Measurements from ENCODE around the gene SEMA4D.
A peak's percentile ranks its signal among the peaks of the same experiment; 100 is the strongest.

SEMA4D gene

GRCh38 chr9:89500008-89500407, 2.1 kb upstream of the SEMA4D start:
- no peak for DNase-seq

- DNase-seq, result no peak
These were observed 1.1 kb upstream of the SEMA4D start for GRCh38 chr9:89498852-89499480.

- DNase-seq, result no peak
These were observed 503 bp downstream of the SEMA4D start for GRCh38 chr9:89497257-89497963.

GRCh38 chr9:89496645-89497256, 1.2 kb downstream of the SEMA4D start:
- DNase-seq, result peak; percentile 47

- no peak for DNase-seq
These were observed 1.9 kb downstream of the SEMA4D start for GRCh38 chr9:89495824-89496560.

- DNase-seq, result no peak
These were observed 3.7 kb downstream of the SEMA4D start for GRCh38 chr9:89494199-89494598.

GRCh38 chr9:89493671-89494070, 4.2 kb downstream of the SEMA4D start:
- no peak for DNase-seq

- no peak for DNase-seq
These were observed 4.7 kb downstream of the SEMA4D start for GRCh38 chr9:89493181-89493580.

GRCh38 chr9:89492586-89492985, 5.3 kb downstream of the SEMA4D start:
- no peak for DNase-seq

GRCh38 chr9:89491694-89492093, 6.2 kb downstream of the SEMA4D start:
- DNase-seq, result peak; percentile 45

GRCh38 chr9:89489548-89490530, 8.1 kb downstream of the SEMA4D start:
- DNase-seq, result no peak

GRCh38 chr9:89488936-89489335, 9.0 kb downstream of the SEMA4D start:
- DNase-seq, result no peak

- no peak for DNase-seq
These were observed 9.8 kb downstream of the SEMA4D start for GRCh38 chr9:89488131-89488530.

- no peak for DNase-seq
These were observed 11.2 kb downstream of the SEMA4D start for GRCh38 chr9:89486681-89487080.

- DNase-seq, result no peak
These were observed 13.2 kb downstream of the SEMA4D start for GRCh38 chr9:89484475-89485404.

- peak; percentile 71 for DNase-seq
These were observed 14.1 kb downstream of the SEMA4D start for GRCh38 chr9:89483592-89484474.

- DNase-seq, result no peak
These were observed 15.0 kb downstream of the SEMA4D start for GRCh38 chr9:89482901-89483361.

GRCh38 chr9:89482056-89482851, 15.7 kb downstream of the SEMA4D start:
- no peak for DNase-seq

- no peak for DNase-seq
These were observed 16.4 kb downstream of the SEMA4D start for GRCh38 chr9:89481538-89481915.
